HCT116 (cell line): Measurements from ENCODE around the gene GAP43. TPM values are rescaled to one million over a fixed set of nuclear protein-coding genes. Genes with fewer than 3 reads are reported as not detected.

Experiments used
- ATAC-seq: fragments of 200-7000 bp; cut with Tn5 transposase; 2 replicates; pipeline ENCODE4 v1.9.1; 2020; ENCODE audit warnings: mild to moderate bottlenecking, moderate library complexity
- BruUV-seq: library from RNA; stranded (reverse); fragments of 400-500 nt; replicated peaks from 2 replicates; lab custom pipeline; 2021; lab: Mats Ljungman, UMichigan
- CTCF ChIA-PET: fragments of 300-600 bp; sonication (Branson Sonifier 250); formaldehyde crosslinking; loops from one replicate; lab custom pipeline; 2021; ENCODE audit warnings: antibody characterized with exemption; lab: Charles Lee
- POLR2A ChIA-PET: fragments of 300-600, 350-600 bp; sonication (Branson Sonifier 250); formaldehyde crosslinking; loops from one replicate; lab custom pipeline; 2021; ENCODE audit warnings: antibody characterized with exemption; lab: Charles Lee
- RAD21 ChIA-PET, 2 experiments: fragments of 300-600 bp; sonication (Branson Sonifier 250); formaldehyde crosslinking; loops; one replicate each; lab custom pipeline; 2023; ENCODE audit warnings: low total read pairs in 2 of 2; ENCODE audit not compliant: uncharacterized antibody in 2 of 2, unreplicated experiment in 2 of 2, low non-redundant PET in 1 of 2; lab: Charles Lee
- DNase-seq: peaks from one replicate; pipeline ENCODE4 v3.0.0-alpha.2; 2010; ENCODE audit warnings: low read depth, low spot score
- H2AFZ ChIP-seq: fragments of 200-600 bp; shearing (Covaris generic), sonication (generic); 2 replicates; pipeline ENCODE4 v1.6.1; 2017; ENCODE audit warnings: low read depth, mixed run types, mixed read lengths, antibody characterized with exemption, low read length; ENCODE audit not compliant: poor library complexity, severe bottlenecking
- H3K27ac ChIP-seq: 2 replicates; pipeline ENCODE4 v1.5.1; 2012; ENCODE audit warnings: low read depth, low read length
- H3K27me3 ChIP-seq: fragments of 200-600 bp; sonication (generic); 2 replicates; pipeline ENCODE4 v1.6.1; 2016; ENCODE audit warnings: mixed run types, low read length, mixed read lengths; ENCODE audit not compliant: insufficient read depth
- H3K36me3 ChIP-seq, 2 experiments: fragments of 200-500 bp in 1 of 2; fragments of 200-600 bp in 1 of 2; sonication (Bioruptor generic) in 1 of 2; sonication (generic) in 1 of 2; 2 replicates each; pipeline versions ENCODE4 v1.5.1 to v1.6.1; 2014 to 2016; ENCODE audit warnings: low read length in 2 of 2, inconsistent platforms in 1 of 2, mixed read lengths in 1 of 2, mixed run types in 1 of 2; ENCODE audit not compliant: insufficient read depth in 2 of 2, control insufficient read depth in 1 of 2
- H3K4me1 ChIP-seq, 2 experiments: fragments of 200-600 bp in 1 of 2; sonication (generic) in 1 of 2; 2 replicates each; pipeline versions ENCODE4 v1.5.1 to v1.6.1; 2012 to 2017; ENCODE audit warnings: low read length in 2 of 2, inconsistent platforms in 1 of 2, mild to moderate bottlenecking in 1 of 2, mixed read lengths in 1 of 2, mixed run types in 1 of 2, moderate library complexity in 1 of 2; ENCODE audit not compliant: insufficient read depth in 2 of 2, control insufficient read depth in 1 of 2
- H3K4me2 ChIP-seq: fragments of 200-600 bp; sonication (generic); 2 replicates; pipeline ENCODE4 v1.6.1; 2017; ENCODE audit warnings: mixed run types, low read length, mixed read lengths
- H3K4me3 ChIP-seq, 2 experiments: fragments of 200-600 bp in 1 of 2; sonication (generic) in 1 of 2; replicated peaks in 1 of 2; 2 replicates each; pipeline ENCODE4 v1.5.1; 2011 to 2016; ENCODE audit warnings: low read length in 2 of 2, control low read depth in 1 of 2, low read depth in 1 of 2, mild to moderate bottlenecking in 1 of 2, mixed read lengths in 1 of 2, mixed run types in 1 of 2
- H3K79me2 ChIP-seq: fragments of 200-600 bp; sonication (generic); 2 replicates; pipeline ENCODE4 v1.6.1; 2017; ENCODE audit warnings: mild to moderate bottlenecking, mixed run types, low read length, moderate library complexity, mixed read lengths; ENCODE audit not compliant: insufficient read depth
- H3K9ac ChIP-seq: fragments of 200-600 bp; sonication (generic); 2 replicates; pipeline ENCODE4 v1.6.1; 2016; ENCODE audit warnings: low read length, mixed read lengths
- H3K9me2 ChIP-seq: fragments of 200-600 bp; sonication (generic), shearing (Covaris generic); 2 replicates; pipeline ENCODE4 v1.6.1; 2017; ENCODE audit warnings: mixed run types, mild to moderate bottlenecking, moderate library complexity; ENCODE audit not compliant: insufficient read depth
- H3K9me3 ChIP-seq, 2 experiments: fragments of 200-500 bp in 1 of 2; fragments of 200-600 bp in 1 of 2; sonication (Bioruptor generic) in 1 of 2; sonication (generic) in 1 of 2; 2 replicates each; pipeline ENCODE4 v1.6.1; 2014 to 2017; ENCODE audit warnings: low read length in 2 of 2, mixed read lengths in 2 of 2, inconsistent platforms in 1 of 2, low read depth in 1 of 2, mild to moderate bottlenecking in 1 of 2, mixed run types in 1 of 2, moderate library complexity in 1 of 2; ENCODE audit not compliant: control insufficient read depth in 1 of 2, insufficient read depth in 1 of 2
- H4K20me1 ChIP-seq: fragments of 200-600 bp; sonication (generic), shearing (Covaris generic); 2 replicates; pipeline ENCODE4 v1.6.1; 2017; ENCODE audit warnings: mixed run types, mild to moderate bottlenecking, moderate library complexity; ENCODE audit not compliant: insufficient read depth
- ATF3 ChIP-seq: IDR thresholded peaks from 2 replicates; pipeline ENCODE4 v1.6.1; 2012
- CEBPB ChIP-seq: IDR thresholded peaks from 2 replicates; pipeline ENCODE4 v1.6.1; 2012; ENCODE audit warnings: low read depth
- EGR1 ChIP-seq: IDR thresholded peaks from 2 replicates; pipeline ENCODE4 v1.6.1; 2012; ENCODE audit warnings: low read depth
- ELF1 ChIP-seq: IDR thresholded peaks from 2 replicates; pipeline ENCODE4 v1.6.1; 2012; ENCODE audit warnings: low read depth, borderline replicate concordance
- JUND ChIP-seq: IDR thresholded peaks from 2 replicates; pipeline ENCODE4 v1.6.1; 2012
- RAD21 ChIP-seq: IDR thresholded peaks from 2 replicates; pipeline ENCODE4 v1.6.1; 2012; ENCODE audit warnings: low read depth, mild to moderate bottlenecking
- SP1 ChIP-seq: IDR thresholded peaks from 2 replicates; pipeline ENCODE4 v1.6.1; 2012; ENCODE audit warnings: low read depth
- SRF ChIP-seq: IDR thresholded peaks from 2 replicates; pipeline ENCODE4 v1.6.1; 2012; ENCODE audit warnings: low read depth
- YY1 ChIP-seq: IDR thresholded peaks from 2 replicates; pipeline ENCODE4 v1.6.1; 2011; ENCODE audit warnings: low read length, low read depth, moderate library complexity, mild to moderate bottlenecking; ENCODE audit not compliant: insufficient replicate concordance; ENCODE audit errors: extremely low read depth
- ZFX ChIP-seq: fragments of 450-650 bp; IDR thresholded peaks from 2 replicates; pipeline ENCODE4 v1.6.1; 2017
- intact Hi-C: fragments of 100-400 bp; cut with micrococcal nuclease; formaldehyde crosslinking; loops from 2 replicates; pipeline ENCODE4 v1.10.0; 2022
- total RNA-seq: library from RNA; stranded (reverse); gene quantifications from one replicate; pipeline ENCODE4 v1.2.1, GENCODE V29; 2021; ENCODE audit not compliant: unreplicated experiment

GAP43 gene
- total RNA-seq, 1 experiment from 2014 or later = not detected

- RAD21 ChIA-PET = no interaction called here
- no TSS peak for BruUV-seq
- H3K27ac ChIP-seq = no peak overlapping the region
Measured at GRCh38 chr3:115598216-115598615, 25.1 kb upstream of the GAP43 start.

GRCh38 chr3:115602194-115602593, 21.1 kb upstream of the GAP43 start:
- no peak overlapping the region for H2AFZ ChIP-seq
- POLR2A ChIA-PET = no interaction called here
- H3K4me2 ChIP-seq = no peak overlapping the region
- H3K9me3 ChIP-seq = no peaks in the 10 kb centered on the region
- H3K27ac ChIP-seq = no peak overlapping the region
- H3K9ac ChIP-seq = no peak overlapping the region
- BruUV-seq = no TSS peak
- CTCF ChIA-PET = no interaction called here
- no peak overlapping the region for H3K4me3 ChIP-seq
- ATAC-seq (no peak), DNase-seq (no peak)
- H3K4me1 ChIP-seq = no peaks in the 10 kb centered on the region
- no peaks in the 10 kb centered on the region for H4K20me1 ChIP-seq
- H3K27me3 ChIP-seq = no peaks in the 10 kb centered on the region
- no peaks in the 10 kb centered on the region for H3K79me2 ChIP-seq
- no peaks in the 10 kb centered on the region for H3K9me2 ChIP-seq
- no peak for TF ChIP-seq ZFX
- no peak for TF ChIP-seq YY1
- no peak for TF ChIP-seq CEBPB
- TF ChIP-seq SP1 = no peak
- TF ChIP-seq JUND = no peak
- intact Hi-C loops = no loop called here
- H3K36me3 ChIP-seq = no peaks in the 10 kb centered on the region
- RAD21 ChIA-PET = no interaction called here

More at GRCh38 chr3:115598216-115598615, 25.1 kb upstream of the GAP43 start:
- Histone ChIP-seq H3K9me2 (no peaks in the 10 kb centered on the region), H3K36me3 (no peaks in the 10 kb centered on the region), H3K4me3 (no peak overlapping the region), H3K79me2 (no peaks in the 10 kb centered on the region), H3K4me1 (no peaks in the 10 kb centered on the region), H4K20me1 (no peaks in the 10 kb centered on the region), H3K4me2 (no peak overlapping the region), H3K9me3 (no peaks in the 10 kb centered on the region; a peak in 1 of 4 replicates), H2AFZ (no peak overlapping the region), H3K27me3 (no peaks in the 10 kb centered on the region), H3K9ac (no peak overlapping the region)
- ATAC-seq = no peak
- no peak for TF ChIP-seq EGR1
- no peak for TF ChIP-seq ELF1
- no peak for TF ChIP-seq ATF3
- no peak for TF ChIP-seq RAD21
- TF ChIP-seq YY1 = no peak
- no peak for TF ChIP-seq SRF
- DNase-seq = no peak
- POLR2A ChIA-PET = no interaction called here
- intact Hi-C loops = no loop called here
- CTCF ChIA-PET = no interaction called here
